A549 (cell line): ENCODE data around the gene TNFRSF21. TPM values are rescaled to one million over a fixed set of nuclear protein-coding genes. Genes with fewer than 3 reads are reported as not detected.

Experiments used
- ATAC-seq, 2 experiments: fragments of 200-7000 bp in 1 of 2; fragments of >200 bp in 1 of 2; cut with Nextera tagmentation in 1 of 2; cut with Tn5 transposase in 1 of 2; 3 replicates each; pipeline versions ENCODE4 v1.8.0 to v1.9.1; 2018 to 2020; ENCODE audit warnings: mild to moderate bottlenecking in 1 of 2, moderate library complexity in 1 of 2
- CTCF ChIA-PET: fragments of 300-600 bp; sonication (Branson Sonifier 250); formaldehyde crosslinking; extraction: SDS; loops from one replicate; lab custom pipeline; 2021; ENCODE audit warnings: antibody characterized with exemption, inconsistent platforms; lab: Yijun Ruan, JAX
- POLR2A ChIA-PET: fragments of 350-600 bp; formaldehyde crosslinking; extraction: SDS; loops from one replicate; lab custom pipeline; 2021; ENCODE audit warnings: antibody characterized with exemption, inconsistent platforms; lab: Yijun Ruan, JAX
- DNase-seq, 2 experiments: peaks; one replicate each; pipeline versions ENCODE4 v3.0.0 to v3.0.0-alpha.2; 2011 to 2016; ENCODE audit warnings: low read depth in 1 of 2, low spot score in 1 of 2
- FAIRE-seq: peaks from 2 replicates; lab custom pipeline; 2011; peaks lifted over from hg19 to GRCh38; lab: Jason Lieb, UNC
- H3K27ac ChIP-seq, 2 experiments: fragments of >200 bp; sonication (Bioruptor Twin); formaldehyde crosslinking; 3 replicates each; pipeline ENCODE4 v1.5.1; 2016 to 2017
- H3K4me1 ChIP-seq: fragments of >200 bp; sonication (Bioruptor Twin); formaldehyde crosslinking; 3 replicates; pipeline ENCODE4 v1.6.1; 2016
- H3K4me2 ChIP-seq: fragments of >200 bp; sonication (Bioruptor Twin); formaldehyde crosslinking; 3 replicates; pipeline ENCODE4 v1.6.1; 2016
- H3K4me3 ChIP-seq: fragments of >200 bp; sonication (Bioruptor Twin); formaldehyde crosslinking; 3 replicates; pipeline ENCODE4 v1.5.1; 2016
- H3K9me3 ChIP-seq: fragments of >200 bp; sonication (Bioruptor Twin); formaldehyde crosslinking; 3 replicates; pipeline ENCODE4 v1.6.1; 2016
- BHLHE40 ChIP-seq: IDR thresholded peaks from 2 replicates; pipeline ENCODE4 v1.6.1; 2012; ENCODE audit warnings: low read depth, low read length, inconsistent platforms
- CHD2 ChIP-seq: fragments of 150-350 bp; IDR thresholded peaks from 2 replicates; pipeline ENCODE4 v1.6.1; 2014; ENCODE audit warnings: low read length; ENCODE audit not compliant: partially characterized antibody
- CHD4 ChIP-seq: fragments of 200-600 bp; sonication (generic); IDR thresholded peaks from 2 replicates; pipeline ENCODE4 v1.6.1; 2016; ENCODE audit warnings: antibody characterized with exemption, mild to moderate bottlenecking, borderline replicate concordance
- EP300 ChIP-seq, 2 experiments: fragments of >200 bp; sonication (Bioruptor Twin); formaldehyde crosslinking; IDR thresholded peaks; 2 replicates in 1 of 2; 3 replicates in 1 of 2; pipeline ENCODE4 v1.6.1; 2016 to 2017
- FOSB ChIP-seq: fragments of 250-450 bp; sonication (Bioruptor Pico); IDR thresholded peaks from 2 replicates; pipeline ENCODE4 v1.5.0; 2020; ENCODE audit warnings: mild to moderate bottlenecking, moderate library complexity
- FOSL2 ChIP-seq, 2 experiments: fragments of 450-650 bp in 1 of 2; fragments of >200 bp in 1 of 2; sonication (Bioruptor Twin) in 1 of 2; formaldehyde crosslinking; IDR thresholded peaks; 2 replicates each; pipeline versions ENCODE4 v1.5.0 to v1.6.1; 2016 to 2020; ENCODE audit warnings: mild to moderate bottlenecking in 1 of 2, moderate library complexity in 1 of 2
- FOXS1 ChIP-seq: fragments of 250-450 bp; sonication (Bioruptor Pico); IDR thresholded peaks from 2 replicates; pipeline ENCODE4 v1.5.0; 2020; ENCODE audit warnings: mild to moderate bottlenecking, moderate library complexity
- GATA3 ChIP-seq: IDR thresholded peaks from 2 replicates; pipeline ENCODE4 v1.6.1; 2012; ENCODE audit warnings: borderline replicate concordance
- HDAC2 ChIP-seq: fragments of 200-600 bp; sonication (generic); IDR thresholded peaks from 2 replicates; pipeline ENCODE4 v1.6.1; 2016
- HEYL ChIP-seq: fragments of 250-450 bp; sonication (Bioruptor Pico); IDR thresholded peaks from 2 replicates; pipeline ENCODE4 v1.8.0; 2021; ENCODE audit warnings: mild to moderate bottlenecking, moderate library complexity
- JUNB ChIP-seq: fragments of >200 bp; sonication (Bioruptor Twin); formaldehyde crosslinking; IDR thresholded peaks from 2 replicates; pipeline ENCODE4 v1.6.1; 2016
- KDM5A ChIP-seq: fragments of 200-600 bp; sonication (generic); IDR thresholded peaks from 2 replicates; pipeline ENCODE4 v1.6.1; 2016; ENCODE audit warnings: antibody characterized with exemption, mild to moderate bottlenecking
- MAFK ChIP-seq: fragments of 450-650 bp; IDR thresholded peaks from 2 replicates; pipeline ENCODE4 v1.6.1; 2014; ENCODE audit not compliant: partially characterized antibody
- MAZ ChIP-seq: fragments of 150-350 bp; IDR thresholded peaks from 2 replicates; pipeline ENCODE4 v1.6.1; 2014; ENCODE audit warnings: antibody characterized with exemption, low read depth, low read length, borderline replicate concordance
- MYC ChIP-seq: IDR thresholded peaks from 2 replicates; pipeline ENCODE4 v1.6.1; 2012; ENCODE audit warnings: mild to moderate bottlenecking, inconsistent platforms, low read length, improper control_type of control experiment, borderline replicate concordance
- NFE2L2 ChIP-seq: fragments of 150-350 bp; conservative IDR thresholded peaks from 2 replicates; pipeline ENCODE4 v1.6.1; 2014; ENCODE audit warnings: low read length
- RAD21 ChIP-seq, 2 experiments: fragments of >200 bp in 1 of 2; sonication (Bioruptor Twin) in 1 of 2; formaldehyde crosslinking in 1 of 2; IDR thresholded peaks in 1 of 2; conservative IDR thresholded peaks in 1 of 2; 2 replicates in 1 of 2; 3 replicates in 1 of 2; pipeline ENCODE4 v1.6.1; 2012 to 2018; ENCODE audit warnings: inconsistent platforms in 1 of 2
- RARB ChIP-seq: fragments of 250-450 bp; sonication (Bioruptor Pico); IDR thresholded peaks from 2 replicates; pipeline ENCODE4 v1.8.0; 2021; ENCODE audit warnings: mild to moderate bottlenecking, moderate library complexity
- RCOR1 ChIP-seq: fragments of 150-350 bp; IDR thresholded peaks from 2 replicates; pipeline ENCODE4 v1.6.1; 2014; ENCODE audit warnings: antibody characterized with exemption, low read length, low read depth
- RFX5 ChIP-seq: fragments of 450-650 bp; IDR thresholded peaks from 2 replicates; pipeline ENCODE4 v1.7.1; 2014; ENCODE audit warnings: antibody characterized with exemption, mild to moderate bottlenecking, moderate library complexity
- SMC3 ChIP-seq: fragments of >200 bp; sonication (Bioruptor Twin); formaldehyde crosslinking; IDR thresholded peaks from 3 replicates; pipeline ENCODE4 v1.6.1; 2018; ENCODE audit warnings: inconsistent platforms
- SREBF2 ChIP-seq: fragments of 450-650 bp; IDR thresholded peaks from 2 replicates; pipeline ENCODE4 v1.6.1; 2014; ENCODE audit warnings: mild to moderate bottlenecking, moderate library complexity
- TFCP2L1 ChIP-seq: fragments of 250-450 bp; sonication (Bioruptor Pico); IDR thresholded peaks from 2 replicates; pipeline ENCODE4 v1.5.0; 2021; ENCODE audit warnings: mild to moderate bottlenecking
- ZNF302 ChIP-seq: fragments of 250-450 bp; sonication (Bioruptor Pico); IDR thresholded peaks from 2 replicates; pipeline ENCODE4 v1.9.0; 2021; ENCODE audit warnings: inconsistent platforms, mild to moderate bottlenecking, moderate library complexity
- WGBS: methylation state at CpG from one replicate; pipeline ENCODE4 v1.1.6; 2017; ENCODE audit errors: missing lambda C conversion rate; 5-methylcytosine and 5-hydroxymethylcytosine counted together
- polyA plus RNA-seq, 4 experiments: library from polyadenylated mRNA; depleted of rRNA in 3 of 4; stranded (reverse); fragments of >200 nt; fragmentation: RNase III in 1 of 4; extraction: RNeasy Plus Mini Kit Qiagen cat#74134 plus additional on column Dnase treatment in 1 of 4; gene quantifications; 2 replicates in 3 of 4; 3 replicates in 1 of 4; pipeline ENCODE4 v1.2.3, GENCODE V29; 2011 to 2017
- TF ChIP-seq, protein P1 (sequence below): fragments of 250-450 bp; sonication (Bioruptor Pico); IDR thresholded peaks from 2 replicates; pipeline ENCODE4 v1.5.0; 2020; ENCODE audit warnings: low read depth, mild to moderate bottlenecking, moderate library complexity
- TF ChIP-seq, protein P2 (sequence below): fragments of 250-450 bp; sonication (Bioruptor Pico); IDR thresholded peaks from 2 replicates; pipeline ENCODE4 v1.5.0; 2021; ENCODE audit warnings: mild to moderate bottlenecking, moderate library complexity, borderline replicate concordance
- TF ChIP-seq, protein P3 (sequence below): fragments of 200-600 bp; sonication (generic); IDR thresholded peaks from 2 replicates; pipeline ENCODE4 v1.6.1; 2016; ENCODE audit warnings: antibody characterized with exemption, mild to moderate bottlenecking, moderate library complexity

Gene TNFRSF21
- polyA plus RNA-seq, 2 of the 4 experiments (the other 2 are of a cell fraction): 14.1 to 15.6 TPM

DNA sequence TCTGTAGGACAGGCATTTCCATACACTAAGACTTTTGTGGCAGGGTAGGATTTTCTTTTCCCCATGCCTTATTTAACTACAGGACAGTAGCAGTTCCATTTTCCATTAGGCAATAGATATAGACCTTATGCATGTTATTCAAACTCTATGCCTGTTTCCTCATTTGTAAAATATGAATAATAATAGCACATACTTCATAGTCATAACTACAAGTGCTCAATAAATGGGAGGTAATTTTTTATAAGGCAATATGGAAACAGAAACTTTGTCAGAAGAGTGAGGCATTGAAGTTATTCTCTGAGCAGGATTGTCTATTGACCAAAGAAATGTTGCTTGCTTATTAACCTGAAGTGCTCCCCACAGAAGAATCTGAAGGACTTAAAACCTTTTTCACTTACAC lies 41.9 kb upstream of the TNFRSF21 start:
- H3K9me3 ChIP-seq: no peaks in the 10 kb centered on the region
- DNase-seq (no peak), ATAC-seq (no peak), FAIRE-seq (no peak)
- H3K4me2 ChIP-seq: no peak overlapping the region
- H3K27ac ChIP-seq: no peak overlapping the region
- no peaks in the 10 kb centered on the region for H3K4me1 ChIP-seq
- POLR2A ChIA-PET: no interaction called here
- H3K4me3 ChIP-seq: no peak overlapping the region
- CTCF ChIA-PET: no interaction called here
- TF ChIP-seq RFX5 (no peak), SREBF2 (no peak), FOSB (CRISPR knock-in tag) (no peak), FOSL2 (IDR thresholded peaks at IDR 0.05) (no peak), FOSL2 (CRISPR knock-in tag; IDR thresholded peaks at IDR 0.05) (no peak), HDAC2 (no peak), RCOR1 (no peak), EP300 (IDR thresholded peaks at IDR 0.05) (no peak), TFCP2L1 (CRISPR knock-in tag) (no peak), CHD2 (no peak), SMC3 (no peak), RARB (CRISPR knock-in tag) (no peak), ZNF302 (CRISPR knock-in tag) (no peak), NFE2L2 (no peak)
- TF ChIP-seq, protein P1, sequence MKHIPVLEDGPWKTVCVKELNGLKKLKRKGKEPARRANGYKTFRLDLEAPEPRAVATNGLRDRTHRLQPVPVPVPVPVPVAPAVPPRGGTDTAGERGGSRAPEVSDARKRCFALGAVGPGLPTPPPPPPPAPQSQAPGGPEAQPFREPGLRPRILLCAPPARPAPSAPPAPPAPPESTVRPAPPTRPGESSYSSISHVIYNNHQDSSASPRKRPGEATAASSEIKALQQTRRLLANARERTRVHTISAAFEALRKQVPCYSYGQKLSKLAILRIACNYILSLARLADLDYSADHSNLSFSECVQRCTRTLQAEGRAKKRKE: no peak
- TF ChIP-seq, protein P2, sequence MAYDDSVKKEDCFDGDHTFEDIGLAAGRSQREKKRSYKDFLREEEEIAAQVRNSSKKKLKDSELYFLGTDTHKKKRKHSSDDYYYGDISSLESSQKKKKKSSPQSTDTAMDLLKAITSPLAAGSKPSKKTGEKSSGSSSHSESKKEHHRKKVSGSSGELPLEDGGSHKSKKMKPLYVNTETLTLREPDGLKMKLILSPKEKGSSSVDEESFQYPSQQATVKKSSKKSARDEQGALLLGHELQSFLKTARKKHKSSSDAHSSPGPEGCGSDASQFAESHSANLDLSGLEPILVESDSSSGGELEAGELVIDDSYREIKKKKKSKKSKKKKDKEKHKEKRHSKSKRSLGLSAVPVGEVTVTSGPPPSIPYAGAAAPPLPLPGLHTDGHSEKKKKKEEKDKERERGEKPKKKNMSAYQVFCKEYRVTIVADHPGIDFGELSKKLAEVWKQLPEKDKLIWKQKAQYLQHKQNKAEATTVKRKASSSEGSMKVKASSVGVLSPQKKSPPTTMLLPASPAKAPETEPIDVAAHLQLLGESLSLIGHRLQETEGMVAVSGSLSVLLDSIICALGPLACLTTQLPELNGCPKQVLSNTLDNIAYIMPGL: no peak

DNA sequence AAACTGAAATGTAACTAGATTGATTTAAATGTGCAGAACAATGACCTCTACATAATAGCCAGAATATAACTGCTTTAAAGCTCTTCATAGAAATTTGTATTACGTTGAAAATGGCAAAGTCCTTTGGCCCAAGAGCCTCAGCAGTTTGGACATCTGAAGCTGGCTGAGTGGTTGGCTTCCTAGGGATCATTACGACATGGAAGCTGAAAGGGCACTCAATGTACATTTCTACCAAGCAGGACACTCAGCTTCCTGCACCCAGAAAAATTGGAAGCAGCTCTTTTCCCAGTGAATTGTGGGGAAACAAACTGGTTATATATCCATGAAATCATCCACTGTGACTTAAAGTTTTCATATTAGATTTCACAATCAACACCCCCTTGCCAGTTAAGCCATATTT lies 40.2 kb upstream of the TNFRSF21 start:
- ChIA-PET POLR2A (no interaction called here), CTCF (interaction anchor here (0.5 to 1.0 kb wide), 2 partner anchors 25 to 40 kb away, joined by 3 read pairs; partner anchors contain the start of gene TNFRSF21)
- FAIRE-seq (no peak), ATAC-seq (no peak), DNase-seq (no peak)
- WGBS: 71% methylated on average over 2 of the region's 2 CpGs
- no peak overlapping the region for H3K4me2 ChIP-seq
- no peaks in the 10 kb centered on the region for H3K9me3 ChIP-seq
- TF ChIP-seq KDM5A: no peak
- no peak for TF ChIP-seq MAFK
- TF ChIP-seq HDAC2: no peak
- TF ChIP-seq SREBF2: no peak
- TF ChIP-seq CHD4: no peak
- TF ChIP-seq RCOR1: no peak
- TF ChIP-seq MAZ: no peak
- TF ChIP-seq FOSB (CRISPR knock-in tag): no peak
- TF ChIP-seq BHLHE40: no peak
- TF ChIP-seq RAD21 (conservative IDR thresholded peaks at IDR 0.05 in 1 of 2, IDR thresholded peaks at IDR 0.05 in 1 of 2): no peak
- TF ChIP-seq FOXS1 (CRISPR knock-in tag): no peak
- TF ChIP-seq ZNF302 (CRISPR knock-in tag): no peak
- TF ChIP-seq, protein P3, sequence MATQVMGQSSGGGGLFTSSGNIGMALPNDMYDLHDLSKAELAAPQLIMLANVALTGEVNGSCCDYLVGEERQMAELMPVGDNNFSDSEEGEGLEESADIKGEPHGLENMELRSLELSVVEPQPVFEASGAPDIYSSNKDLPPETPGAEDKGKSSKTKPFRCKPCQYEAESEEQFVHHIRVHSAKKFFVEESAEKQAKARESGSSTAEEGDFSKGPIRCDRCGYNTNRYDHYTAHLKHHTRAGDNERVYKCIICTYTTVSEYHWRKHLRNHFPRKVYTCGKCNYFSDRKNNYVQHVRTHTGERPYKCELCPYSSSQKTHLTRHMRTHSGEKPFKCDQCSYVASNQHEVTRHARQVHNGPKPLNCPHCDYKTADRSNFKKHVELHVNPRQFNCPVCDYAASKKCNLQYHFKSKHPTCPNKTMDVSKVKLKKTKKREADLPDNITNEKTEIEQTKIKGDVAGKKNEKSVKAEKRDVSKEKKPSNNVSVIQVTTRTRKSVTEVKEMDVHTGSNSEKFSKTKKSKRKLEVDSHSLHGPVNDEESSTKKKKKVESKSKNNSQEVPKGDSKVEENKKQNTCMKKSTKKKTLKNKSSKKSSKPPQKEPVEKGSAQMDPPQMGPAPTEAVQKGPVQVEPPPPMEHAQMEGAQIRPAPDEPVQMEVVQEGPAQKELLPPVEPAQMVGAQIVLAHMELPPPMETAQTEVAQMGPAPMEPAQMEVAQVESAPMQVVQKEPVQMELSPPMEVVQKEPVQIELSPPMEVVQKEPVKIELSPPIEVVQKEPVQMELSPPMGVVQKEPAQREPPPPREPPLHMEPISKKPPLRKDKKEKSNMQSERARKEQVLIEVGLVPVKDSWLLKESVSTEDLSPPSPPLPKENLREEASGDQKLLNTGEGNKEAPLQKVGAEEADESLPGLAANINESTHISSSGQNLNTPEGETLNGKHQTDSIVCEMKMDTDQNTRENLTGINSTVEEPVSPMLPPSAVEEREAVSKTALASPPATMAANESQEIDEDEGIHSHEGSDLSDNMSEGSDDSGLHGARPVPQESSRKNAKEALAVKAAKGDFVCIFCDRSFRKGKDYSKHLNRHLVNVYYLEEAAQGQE: no peak
- no peak for TF ChIP-seq JUNB
- no peak for TF ChIP-seq CHD2
- TF ChIP-seq GATA3: no peak
- TF ChIP-seq MYC: no peak
- TF ChIP-seq HEYL (CRISPR knock-in tag): no peak
- no peak overlapping the region for H3K4me3 ChIP-seq
- H3K4me1 ChIP-seq: no peaks in the 10 kb centered on the region
- no peak overlapping the region for H3K27ac ChIP-seq
